ENCODE results near the gene ANKRD6.
A peak's percentile ranks its signal among the peaks of the same experiment; 100 is the strongest.

ANKRD6 gene

GRCh38 chr6:89530982-89531381 lies 98.0 kb downstream of the ANKRD6 start:
- in situ Hi-C loops (cut with MboI; ENCODE audit: low pct_unique_long_range_greater_than_20kb, low sequenced_read_pairs): no loop called here
- DNase-seq: no peak

GRCh38 chr6:89536231-89536630 lies 103.3 kb downstream of the ANKRD6 start:
- no peak for DNase-seq
- in situ Hi-C loops (cut with MboI; ENCODE audit: low pct_unique_long_range_greater_than_20kb, low sequenced_read_pairs): no loop called here

GRCh38 chr6:89539779-89540178 lies 106.8 kb downstream of the ANKRD6 start:
- in situ Hi-C loops (cut with MboI; ENCODE audit: low pct_unique_long_range_greater_than_20kb, low sequenced_read_pairs): no loop called here
- no peak for DNase-seq

GRCh38 chr6:89542081-89542857 lies 109.3 kb downstream of the ANKRD6 start:
- in situ Hi-C loops (cut with MboI; ENCODE audit: low pct_unique_long_range_greater_than_20kb, low sequenced_read_pairs): no loop called here
- no peak for DNase-seq

- DNase-seq: no peak
- in situ Hi-C loops (cut with MboI; ENCODE audit: low pct_unique_long_range_greater_than_20kb, low sequenced_read_pairs): no loop called here
Observed at GRCh38 chr6:89542866-89543265, 109.9 kb downstream of the ANKRD6 start.

- in situ Hi-C loops (cut with MboI; ENCODE audit: low pct_unique_long_range_greater_than_20kb, low sequenced_read_pairs): no loop called here
- DNase-seq: no peak
Observed at GRCh38 chr6:89547281-89547680, 114.3 kb downstream of the ANKRD6 start.

- in situ Hi-C loops (cut with MboI; ENCODE audit: low pct_unique_long_range_greater_than_20kb, low sequenced_read_pairs): no loop called here
- no peak for DNase-seq
Observed at GRCh38 chr6:89553431-89553830, 120.5 kb downstream of the ANKRD6 start.

GRCh38 chr6:89554106-89554505 lies 121.2 kb downstream of the ANKRD6 start:
- DNase-seq: no peak
- in situ Hi-C loops (cut with MboI; ENCODE audit: low pct_unique_long_range_greater_than_20kb, low sequenced_read_pairs): no loop called here

- in situ Hi-C loops (cut with MboI; ENCODE audit: low pct_unique_long_range_greater_than_20kb, low sequenced_read_pairs): no loop called here
- no peak for DNase-seq
Observed at GRCh38 chr6:89555031-89555430, 122.1 kb downstream of the ANKRD6 start.

GRCh38 chr6:89555806-89556205 lies 122.9 kb downstream of the ANKRD6 start:
- in situ Hi-C loops (cut with MboI; ENCODE audit: low pct_unique_long_range_greater_than_20kb, low sequenced_read_pairs): no loop called here
- no peak for DNase-seq

- in situ Hi-C loops (cut with MboI; ENCODE audit: low pct_unique_long_range_greater_than_20kb, low sequenced_read_pairs): no loop called here
- peak; percentile 19 for DNase-seq
Observed at GRCh38 chr6:89559487-89559886, 126.5 kb downstream of the ANKRD6 start.

- no peak for DNase-seq
- in situ Hi-C loops (cut with MboI; ENCODE audit: low pct_unique_long_range_greater_than_20kb, low sequenced_read_pairs): no loop called here
Observed at GRCh38 chr6:89562093-89562973, 129.4 kb downstream of the ANKRD6 start.

GRCh38 chr6:89563866-89564265 lies 130.9 kb downstream of the ANKRD6 start:
- no peak for DNase-seq
- in situ Hi-C loops (cut with MboI; ENCODE audit: low pct_unique_long_range_greater_than_20kb, low sequenced_read_pairs): no loop called here

GRCh38 chr6:89564752-89565427 lies 131.9 kb downstream of the ANKRD6 start:
- no peak for DNase-seq
- in situ Hi-C loops (cut with MboI; ENCODE audit: low pct_unique_long_range_greater_than_20kb, low sequenced_read_pairs): no loop called here

- no peak for DNase-seq
- in situ Hi-C loops (cut with MboI; ENCODE audit: low pct_unique_long_range_greater_than_20kb, low sequenced_read_pairs): no loop called here
Observed at GRCh38 chr6:89566008-89566800, 133.3 kb downstream of the ANKRD6 start.

GRCh38 chr6:89566930-89567629 lies 134.1 kb downstream of the ANKRD6 start:
- DNase-seq: no peak

GRCh38 chr6:89567630-89568390 lies 134.9 kb downstream of the ANKRD6 start:
- in situ Hi-C loops (cut with MboI; ENCODE audit: low pct_unique_long_range_greater_than_20kb, low sequenced_read_pairs): no loop called here
- DNase-seq: no peak

More at GRCh38 chr6:89566930-89567629, 134.1 kb downstream of the ANKRD6 start:
- in situ Hi-C loops (cut with MboI; ENCODE audit: low pct_unique_long_range_greater_than_20kb, low sequenced_read_pairs): no loop called here

Data from KBM-7 (cell line).